GM12878 (cell line): Measurements from ENCODE around the gene USH1G.

Experiments
- CTCF ChIP-seq, 3 experiments: IDR thresholded peaks in 2 of 3; conservative IDR thresholded peaks in 1 of 3; 2 replicates each; pipeline ENCODE4 v1.5.1; 2011; ENCODE audit warnings: low read depth in 3 of 3, low read length in 3 of 3, mild to moderate bottlenecking in 3 of 3, control low read depth in 2 of 3, moderate library complexity in 2 of 3, inconsistent platforms in 1 of 3, mixed read lengths in 1 of 3; ENCODE audit not compliant: control insufficient read depth in 2 of 3, insufficient read depth in 1 of 3; ENCODE audit errors: extremely low read depth in 1 of 3
- ELK1 ChIP-seq: IDR thresholded peaks from 2 replicates; pipeline ENCODE4 v1.6.1; 2012; ENCODE audit warnings: low read depth, low read length, improper control_type of control experiment
- JUND ChIP-seq: IDR thresholded peaks from 2 replicates; pipeline ENCODE4 v1.6.1; 2012; ENCODE audit warnings: low read depth, mild to moderate bottlenecking, low read length, improper control_type of control experiment, moderate library complexity
- POLR2AphosphoS5 ChIP-seq: IDR thresholded peaks from 2 replicates; pipeline ENCODE4 v1.6.1; 2011; ENCODE audit warnings: mild to moderate bottlenecking, low read length, inconsistent platforms

- TF ChIP-seq POLR2AphosphoS5 = no peak
- no peak for TF ChIP-seq ELK1
- TF ChIP-seq CTCF (IDR thresholded peaks at IDR 0.05 in 2 of 3, conservative IDR thresholded peaks at IDR 0.05 in 1 of 3; ENCODE audit: control insufficient read depth in 2 of 3, extremely low read depth in 1 of 3, insufficient read depth in 1 of 3, low read depth in 3 of 3, low read length in 3 of 3) = no peak
- no peak for TF ChIP-seq JUND
Measured at GRCh38 chr17:74936470-74936799, 13.4 kb upstream of the USH1G start.
